C4-2B (cell line): ENCODE measurements around the gene TNFSF9.

Experiments used
- CTCF ChIP-seq: fragments of 450-650 bp; conservative IDR thresholded peaks from 2 replicates; pipeline ENCODE4 v1.5.1; 2017; ENCODE audit warnings: mild to moderate bottlenecking
- ZFX ChIP-seq: fragments of 450-650 bp; IDR thresholded peaks from 2 replicates; pipeline ENCODE4 v1.6.1; 2017

DNA sequence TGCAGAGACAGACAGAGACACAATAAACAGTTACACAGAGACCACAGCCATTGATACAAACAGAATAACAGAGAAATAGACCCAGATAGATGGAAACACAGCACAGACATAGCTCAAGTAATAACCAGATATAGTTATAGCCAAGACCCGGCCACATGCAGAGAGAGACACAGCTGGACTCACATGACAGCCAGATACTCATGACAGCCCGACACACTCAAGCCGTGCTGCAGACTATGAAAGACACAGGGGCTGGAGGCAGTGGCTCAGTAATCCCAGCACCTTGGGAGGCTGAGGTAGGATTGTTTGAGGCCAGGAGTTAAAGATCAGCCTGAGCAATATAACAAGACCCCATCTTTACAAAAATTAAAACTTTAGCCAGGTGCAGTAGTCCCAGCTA, 47.6 kb upstream of the TNFSF9 start:
- no peak for TF ChIP-seq CTCF
- no peak for TF ChIP-seq ZFX
